NCI-H510A treated with DMSO at 0.1 percent for 48 hours (cell line): ENCODE data around the gene NSRP1.
A peak's percentile ranks its signal among the peaks of the same experiment; 100 is the strongest.
"Not testable (repeated sequence)": the region's sequence is repeated elsewhere in the genome, so short reads cannot be mapped to it uniquely, and the experiment has no call there.

Source experiments
- DNase-seq: peaks from one replicate; lab custom pipeline; 2025; lab: John Stamatoyannopoulos, UW

NSRP1 gene

DNA sequence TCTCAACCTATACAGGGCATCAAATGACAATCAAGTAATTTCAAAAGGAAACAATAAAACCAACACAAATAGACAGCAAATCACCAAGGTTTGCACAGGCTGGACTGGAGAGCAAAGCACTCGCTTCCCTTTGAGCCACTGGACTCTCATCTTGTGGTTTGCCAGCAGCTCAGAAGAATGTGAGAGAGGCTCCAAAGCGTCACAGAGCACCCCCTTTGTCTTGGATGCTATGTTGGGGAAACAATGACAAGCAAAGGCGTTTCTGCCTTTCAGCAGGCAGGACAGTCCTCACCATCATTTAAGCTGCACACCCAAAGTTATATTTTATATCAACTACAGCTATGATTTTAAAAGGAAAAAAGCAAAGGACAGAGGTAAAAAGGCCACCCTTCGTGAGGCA is 105.6 kb downstream of the NSRP1 start:
- DNase-seq = no peak

DNA sequence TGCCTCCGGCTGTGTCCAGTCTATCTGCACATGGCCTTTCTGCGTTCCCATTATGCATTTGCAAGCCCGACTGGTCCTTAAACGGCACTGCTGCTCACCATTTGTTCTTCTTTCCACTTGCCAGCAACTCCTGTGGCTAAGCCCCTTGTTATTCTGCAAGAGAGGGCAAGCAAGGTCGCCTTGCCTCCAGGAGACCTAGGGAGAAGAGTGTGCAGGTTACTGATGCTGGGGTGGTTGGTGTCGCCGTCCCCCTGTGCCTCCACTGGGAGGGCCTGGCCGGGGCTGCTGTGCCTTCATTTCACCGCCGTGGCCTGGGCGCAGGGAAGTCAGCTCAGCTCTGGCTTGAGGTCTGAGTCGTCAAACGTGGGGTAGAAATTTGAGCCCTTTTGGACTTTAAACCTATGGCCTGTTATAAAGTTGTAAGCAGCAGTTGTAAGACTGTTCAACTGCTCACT is 106.1 kb downstream of the NSRP1 start:
- no peak for DNase-seq

DNA sequence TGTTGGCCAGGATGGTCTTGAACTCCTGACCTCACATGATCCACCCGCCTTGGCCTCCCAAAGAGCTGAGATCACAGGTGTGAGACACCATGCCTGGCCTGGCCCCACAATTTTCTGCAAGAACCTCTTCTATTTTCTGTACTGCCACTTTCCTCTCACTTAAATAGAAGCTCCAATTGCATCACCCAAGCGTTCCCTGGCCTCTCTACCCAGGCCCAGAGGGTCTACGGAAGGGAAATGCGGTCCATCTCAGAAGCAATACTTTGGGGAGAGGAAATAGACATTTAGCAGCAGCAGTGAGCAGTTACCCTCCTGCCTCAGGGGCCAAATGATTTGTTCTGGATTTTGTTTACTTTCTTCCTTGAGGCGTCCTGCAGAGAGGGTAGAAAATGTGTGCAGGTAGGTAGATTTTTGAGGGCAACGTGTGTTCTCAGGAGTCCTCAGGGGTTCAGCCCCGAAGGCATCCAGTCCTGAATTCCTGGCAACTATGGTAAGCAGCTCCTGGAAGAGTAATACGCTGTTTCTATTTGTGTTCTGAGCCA is 107.9 kb downstream of the NSRP1 start:
- no peak for DNase-seq

DNA sequence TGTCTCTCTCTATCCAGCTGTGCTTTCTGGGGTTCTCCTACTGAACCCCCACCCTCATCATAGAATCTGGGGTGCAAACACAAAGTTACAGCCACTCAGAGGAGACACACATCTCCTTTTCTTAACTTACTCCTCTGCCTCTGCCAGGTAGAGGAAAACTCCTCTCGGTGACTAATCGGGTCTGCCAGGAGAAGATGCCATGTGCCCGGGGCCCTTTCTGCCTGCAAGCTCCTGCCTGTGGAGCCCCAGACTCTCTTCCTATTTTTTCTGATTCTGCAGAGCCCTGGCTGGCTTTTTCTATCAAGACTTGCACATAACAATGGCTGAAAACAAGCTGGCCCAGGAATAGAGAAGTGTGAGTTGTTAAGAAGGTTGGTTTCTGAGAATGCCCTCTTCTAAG is 108.5 kb downstream of the NSRP1 start:
- no peak for DNase-seq

DNA sequence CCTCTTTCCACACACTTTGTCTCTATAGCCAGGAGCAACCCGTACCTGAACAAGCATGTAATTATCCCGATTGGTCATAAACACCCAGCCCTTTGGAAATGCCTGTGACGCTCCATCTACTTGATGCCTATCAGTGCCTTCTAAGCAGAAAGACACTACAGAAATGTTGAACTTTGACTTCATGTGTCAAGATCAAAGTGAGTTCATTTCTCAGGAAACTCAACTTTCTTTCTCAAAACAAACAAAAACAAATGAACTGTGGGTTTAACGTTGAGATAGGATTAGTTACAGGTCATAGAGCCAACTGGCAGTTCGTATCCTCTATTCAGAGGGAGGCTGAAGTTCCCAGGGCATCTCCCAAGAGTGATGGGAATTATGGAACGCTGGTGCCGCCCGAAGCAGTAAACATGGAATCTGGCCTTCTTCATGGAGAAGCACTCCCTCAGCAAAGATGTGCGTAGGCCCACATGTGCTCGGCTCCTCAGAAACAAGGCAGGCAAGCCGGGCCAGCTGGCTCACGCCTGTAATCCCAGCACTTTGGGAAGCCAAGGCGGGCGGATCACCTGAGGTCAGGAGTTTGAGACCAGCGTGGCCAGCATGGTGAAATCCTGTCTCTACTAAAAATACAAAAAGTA is 109.4 kb downstream of the NSRP1 start:
- no peak for DNase-seq

DNA sequence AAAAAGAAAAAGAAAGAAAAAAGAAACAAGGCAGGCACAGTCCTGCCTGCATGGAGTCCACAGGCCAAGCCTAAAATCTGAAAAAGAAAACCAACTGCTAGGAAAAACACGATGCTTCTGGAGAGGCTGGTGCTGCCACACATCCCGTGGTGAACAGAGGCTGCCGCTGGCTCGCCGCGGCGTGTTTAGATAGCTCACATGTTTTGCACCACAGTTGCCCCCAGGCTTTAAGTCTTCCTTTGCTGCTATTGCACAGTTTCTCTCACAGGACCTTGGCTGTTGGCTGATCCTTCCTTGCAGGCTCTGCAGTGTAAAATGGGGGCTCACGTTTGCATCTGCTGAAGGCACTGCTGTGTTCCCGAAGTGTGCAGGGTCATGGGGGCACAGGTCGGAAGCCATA is 110.3 kb downstream of the NSRP1 start:
- no peak for DNase-seq

DNA sequence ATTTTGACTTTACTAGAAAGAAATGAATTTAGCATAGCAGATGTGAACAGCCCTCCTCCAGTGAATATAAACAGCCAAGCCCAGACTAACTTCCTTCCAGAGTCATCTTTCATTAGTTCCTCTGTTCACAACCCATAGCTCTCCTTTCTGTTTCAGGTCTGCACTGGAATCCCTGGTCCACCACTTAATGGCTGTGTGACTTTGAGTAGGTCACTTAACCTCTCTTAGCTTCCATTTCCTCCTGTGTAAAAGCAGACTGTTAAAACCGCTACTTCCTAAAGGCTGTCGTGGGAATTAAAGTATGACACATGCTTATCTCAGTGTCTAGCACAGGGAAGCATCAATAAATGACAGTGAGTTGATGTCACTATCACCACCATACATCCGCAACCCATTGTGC is 111.4 kb downstream of the NSRP1 start:
- no peak for DNase-seq

DNA sequence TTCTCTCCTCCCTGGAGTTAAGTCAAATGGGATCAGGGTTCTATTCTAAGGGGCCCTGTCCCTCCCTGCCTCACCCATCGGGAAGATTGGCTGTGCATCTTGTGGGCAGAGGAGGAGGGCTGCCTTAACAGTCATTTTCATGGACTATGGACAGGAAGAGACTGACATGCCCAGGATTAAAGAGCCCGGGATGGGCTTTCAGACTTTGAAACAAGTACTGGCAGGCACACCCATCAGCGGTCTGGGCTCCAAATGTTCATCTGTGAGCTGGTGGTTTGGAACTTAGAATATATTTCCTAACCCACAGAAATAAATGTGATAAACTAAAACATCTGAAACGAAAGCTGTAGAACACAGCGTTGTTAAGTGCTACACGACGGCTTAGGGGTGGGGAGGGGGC is 112.4 kb downstream of the NSRP1 start:
- no peak for DNase-seq

DNA sequence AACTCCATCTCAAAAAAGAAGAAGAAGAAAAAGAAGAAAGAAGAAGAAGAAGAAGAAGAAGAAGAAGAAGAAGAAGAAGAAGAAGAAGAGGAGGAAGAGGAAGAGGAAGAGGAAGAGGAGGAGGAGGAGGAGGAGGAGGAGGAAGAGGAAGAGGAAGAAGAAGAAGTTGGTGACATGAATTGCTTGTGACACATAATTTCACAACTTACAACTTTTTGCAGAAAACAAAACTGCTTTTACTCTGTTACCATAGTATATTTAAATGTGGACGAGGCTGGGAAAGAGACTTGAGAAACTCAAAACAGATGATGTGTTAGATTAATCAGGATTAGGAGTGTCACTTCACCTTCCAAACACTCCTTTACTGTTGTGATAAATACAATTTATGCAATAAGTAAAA is 113.4 kb downstream of the NSRP1 start:
- DNase-seq = not testable (repeated sequence)

DNA sequence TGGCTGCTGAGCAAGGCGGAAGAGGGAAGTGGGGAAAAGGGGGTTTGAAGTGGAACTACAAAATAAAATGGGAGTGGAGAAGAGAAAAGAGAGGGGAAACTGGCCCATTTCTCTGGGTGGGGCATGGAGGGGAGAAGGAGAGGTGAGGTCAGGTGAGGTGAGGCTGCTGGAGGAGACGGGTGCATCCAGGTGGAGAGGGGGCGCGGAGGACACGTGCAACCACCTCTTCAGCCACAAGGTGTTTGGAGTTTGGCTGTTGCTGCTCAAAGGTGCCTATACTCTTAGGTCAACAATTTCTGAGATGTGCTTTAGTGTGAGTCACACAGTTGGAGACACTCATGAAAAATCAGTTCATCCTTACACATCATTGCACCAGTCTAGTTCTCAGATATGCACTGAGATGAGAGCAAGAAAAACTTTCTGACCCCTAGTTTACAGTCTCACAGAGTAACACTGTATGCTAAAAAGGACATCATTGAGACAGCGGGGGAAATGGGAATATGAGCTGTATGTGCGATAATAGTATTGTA is 114.0 kb downstream of the NSRP1 start:
- DNase-seq = no peak

DNA sequence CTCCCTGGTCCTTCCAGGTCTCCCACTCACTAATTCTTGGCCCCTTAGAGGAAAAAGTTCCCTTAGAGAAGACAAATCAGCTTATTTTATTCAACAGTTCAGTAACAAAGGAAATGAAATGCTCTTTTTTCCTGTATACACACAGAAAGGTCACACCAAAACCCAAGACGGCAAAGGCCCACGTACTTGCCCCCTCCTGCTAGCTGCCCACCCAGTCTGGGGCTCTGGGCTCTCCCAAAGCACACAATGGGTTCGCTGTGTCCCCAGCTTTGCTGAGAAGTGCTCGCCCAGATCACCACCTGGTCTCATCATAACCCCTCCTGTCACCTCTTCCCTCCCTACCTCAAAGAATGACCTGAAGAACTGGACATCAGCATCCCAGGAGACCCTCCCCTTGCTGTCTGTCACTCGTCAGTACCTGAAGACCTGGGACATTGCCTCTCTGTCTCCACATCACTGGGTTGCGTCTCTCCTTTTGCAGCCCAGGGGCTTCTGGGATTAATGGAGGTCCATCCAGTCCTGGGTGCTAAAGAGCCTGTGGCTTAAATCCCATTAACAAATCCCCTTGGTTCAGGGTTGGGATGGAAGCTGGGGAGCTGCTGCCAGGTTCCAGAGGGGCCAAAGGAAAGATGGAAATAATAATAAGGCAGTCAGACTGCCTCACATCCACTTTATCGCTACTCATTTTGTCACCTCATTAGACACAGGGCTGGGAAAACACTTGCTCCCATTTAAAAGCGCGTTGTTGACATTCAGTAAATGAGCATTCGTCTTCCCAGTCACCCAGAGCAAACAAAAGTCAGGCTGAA is 115.6 kb downstream of the NSRP1 start:
- DNase-seq = peak; percentile 31

DNA sequence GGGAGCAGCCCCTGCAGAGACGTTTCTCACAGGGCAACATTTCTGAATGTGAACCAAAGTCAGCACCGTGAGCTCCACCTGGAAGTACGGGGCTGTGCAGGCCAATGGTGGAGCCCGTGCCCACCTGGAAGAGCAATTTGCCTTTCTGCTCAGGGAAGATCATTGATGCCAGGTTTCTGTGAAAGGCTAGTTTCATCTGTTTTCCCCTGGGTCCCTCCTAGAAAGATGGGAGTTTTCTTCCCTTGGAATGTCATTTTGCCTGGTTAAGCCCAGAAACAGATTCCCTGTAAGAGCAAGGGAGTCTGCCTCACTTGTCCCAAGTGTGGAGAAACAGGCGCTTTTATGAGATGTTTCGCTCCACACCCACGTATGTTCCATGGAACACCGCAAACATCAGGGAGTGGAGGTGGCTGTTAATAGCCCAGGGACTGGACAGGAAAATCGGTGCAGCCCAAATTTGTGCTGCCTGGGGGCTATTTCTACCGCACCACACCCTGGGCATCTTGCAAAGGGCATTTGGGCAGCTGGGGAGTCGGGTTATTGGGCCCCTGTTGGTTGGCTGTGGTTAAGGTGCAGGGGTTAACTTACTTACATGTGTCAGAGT is 116.3 kb downstream of the NSRP1 start:
- DNase-seq = no peak

DNA sequence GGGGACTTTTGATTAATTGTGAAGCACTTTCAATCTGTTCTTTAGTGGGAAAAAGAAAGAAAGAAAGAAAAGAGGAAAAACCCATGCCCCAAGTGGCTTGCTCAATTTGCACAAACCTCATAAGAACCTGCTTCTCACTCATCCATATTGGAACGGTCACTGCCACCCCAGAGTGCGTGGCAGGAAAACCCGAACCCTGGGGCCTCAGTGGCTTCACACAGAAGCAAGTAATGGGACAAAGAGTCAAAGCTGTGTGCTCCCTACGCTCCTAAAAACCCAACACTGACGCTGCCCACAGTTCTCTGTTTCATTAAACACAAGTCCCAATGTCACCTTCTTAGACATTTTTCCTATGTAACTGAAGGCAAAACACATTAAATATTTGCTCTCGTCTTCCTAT is 117.7 kb downstream of the NSRP1 start:
- DNase-seq = no peak

DNA sequence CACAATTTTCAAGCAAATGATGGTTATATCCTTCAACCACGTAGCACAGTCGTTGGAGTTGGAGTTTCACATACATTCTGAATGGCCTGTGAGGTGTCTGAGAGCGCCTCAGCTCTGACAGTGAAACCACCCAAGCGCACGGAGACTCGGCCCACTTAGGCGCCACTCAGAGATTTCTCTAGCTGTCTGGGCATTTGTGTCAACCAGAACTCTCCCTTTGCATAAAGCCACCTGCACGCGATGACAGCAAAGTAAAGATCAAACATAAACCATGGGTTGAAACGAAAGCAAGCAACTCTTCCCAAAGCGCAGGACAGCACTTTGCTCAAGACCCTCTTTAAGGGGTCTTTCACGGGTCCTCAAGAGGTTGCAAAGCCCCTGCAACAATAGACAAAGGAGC is 118.3 kb downstream of the NSRP1 start:
- no peak for DNase-seq

DNA sequence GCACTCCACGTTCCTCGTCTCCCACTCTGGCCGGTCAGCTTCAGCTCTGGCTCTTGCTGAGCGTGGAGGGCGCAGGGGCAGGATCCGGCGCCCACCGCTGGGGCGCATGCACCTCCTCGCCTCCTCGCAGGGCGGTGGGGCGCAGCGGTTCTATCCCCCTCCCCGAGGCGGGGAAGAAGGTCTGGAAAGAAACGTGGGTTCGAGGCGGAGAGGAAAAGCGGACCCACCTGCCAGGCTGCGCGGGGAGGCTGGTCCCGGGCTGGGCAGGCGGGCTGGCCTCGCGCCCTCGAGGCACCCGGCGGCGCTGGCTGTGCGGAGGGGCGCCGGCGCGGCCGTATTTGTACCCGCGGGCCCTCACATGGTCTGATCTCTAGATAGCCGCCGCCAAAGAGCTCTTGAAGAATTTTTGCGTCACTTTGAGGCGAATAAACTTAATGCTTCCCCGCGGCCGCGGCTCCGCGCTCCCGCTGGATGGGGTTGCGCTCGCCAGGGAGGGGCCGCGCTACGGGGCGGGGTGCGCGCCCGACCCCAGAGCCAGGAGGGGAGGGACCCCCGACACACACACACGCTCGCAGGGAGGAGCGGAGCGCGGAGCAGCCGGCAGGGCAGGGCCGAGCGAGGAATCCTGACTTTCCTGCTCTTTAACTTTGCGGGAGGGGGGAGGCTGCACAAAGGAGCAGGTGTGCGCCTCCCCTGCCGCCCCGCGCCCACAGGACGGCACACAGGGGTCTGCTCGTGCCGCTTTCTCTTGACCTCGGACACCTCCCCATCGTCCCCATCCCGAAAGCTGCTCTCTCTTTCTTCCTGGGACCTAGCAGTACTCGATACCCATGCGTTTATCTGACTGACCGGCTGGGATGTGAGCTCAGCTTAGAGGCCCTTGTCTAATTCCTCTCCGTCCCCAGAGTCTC is 119.0 kb downstream of the NSRP1 start, which contains the start of gene SLC6A4:
TSS of gene SLC6A4 (minus strand) at position 312 of the 911 bp plus-strand sequence. CDS start 13,739 bp downstream, outside the sequence.
- DNase-seq = no peak
